C4-2B (cell line): ENCODE data around the gene APAF1.

ENCODE experiments used
- ZFX ChIP-seq: fragments of 450-650 bp; IDR thresholded peaks from 2 replicates; pipeline ENCODE4 v1.6.1; 2017
- TF ChIP-seq, protein P1 (sequence below): fragments of 450-650 bp; conservative IDR thresholded peaks from 2 replicates; pipeline ENCODE4 v1.5.1; 2017; ENCODE audit warnings: mild to moderate bottlenecking

DNA sequence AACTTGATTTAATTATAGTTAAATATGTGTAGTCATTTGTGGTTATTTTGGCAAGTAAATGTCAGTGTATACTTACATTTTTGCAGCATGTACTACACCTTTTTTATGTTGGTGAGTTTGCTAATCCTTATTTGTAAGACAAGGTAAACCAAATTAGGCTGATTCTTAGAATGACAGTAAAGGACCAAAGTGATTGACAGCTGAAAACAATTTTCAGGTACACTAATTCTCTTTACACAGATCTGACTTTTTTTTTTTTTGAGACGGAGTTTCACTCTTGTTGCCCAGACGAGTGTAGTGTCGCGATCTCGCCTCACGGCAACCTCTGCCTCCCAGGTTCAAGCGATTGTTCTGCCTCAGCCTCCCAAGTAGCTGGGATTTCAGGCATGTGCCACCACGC lies 43.2 kb upstream of the APAF1 start:
- TF ChIP-seq, protein P1, sequence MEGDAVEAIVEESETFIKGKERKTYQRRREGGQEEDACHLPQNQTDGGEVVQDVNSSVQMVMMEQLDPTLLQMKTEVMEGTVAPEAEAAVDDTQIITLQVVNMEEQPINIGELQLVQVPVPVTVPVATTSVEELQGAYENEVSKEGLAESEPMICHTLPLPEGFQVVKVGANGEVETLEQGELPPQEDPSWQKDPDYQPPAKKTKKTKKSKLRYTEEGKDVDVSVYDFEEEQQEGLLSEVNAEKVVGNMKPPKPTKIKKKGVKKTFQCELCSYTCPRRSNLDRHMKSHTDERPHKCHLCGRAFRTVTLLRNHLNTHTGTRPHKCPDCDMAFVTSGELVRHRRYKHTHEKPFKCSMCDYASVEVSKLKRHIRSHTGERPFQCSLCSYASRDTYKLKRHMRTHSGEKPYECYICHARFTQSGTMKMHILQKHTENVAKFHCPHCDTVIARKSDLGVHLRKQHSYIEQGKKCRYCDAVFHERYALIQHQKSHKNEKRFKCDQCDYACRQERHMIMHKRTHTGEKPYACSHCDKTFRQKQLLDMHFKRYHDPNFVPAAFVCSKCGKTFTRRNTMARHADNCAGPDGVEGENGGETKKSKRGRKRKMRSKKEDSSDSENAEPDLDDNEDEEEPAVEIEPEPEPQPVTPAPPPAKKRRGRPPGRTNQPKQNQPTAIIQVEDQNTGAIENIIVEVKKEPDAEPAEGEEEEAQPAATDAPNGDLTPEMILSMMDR, result no peak
- no peak for TF ChIP-seq ZFX
